CD4-positive, alpha-beta T cell (primary cell): ENCODE results near the gene SDHAF1. TPM values are rescaled to one million over a fixed set of nuclear protein-coding genes. Genes with fewer than 3 reads are reported as not detected.

Experiments
- ATAC-seq: fragments of 200-7000 bp; cut with Tn5 transposase; one replicate; pipeline ENCODE4 v1.10.0; 2022; ENCODE audit warnings: mild to moderate bottlenecking; ENCODE audit not compliant: poor library complexity
- CTCF ChIA-PET: fragments of 350-600 bp; sonication (Branson Sonifier 250); formaldehyde crosslinking; loops from one replicate; lab custom pipeline; 2021; ENCODE audit warnings: antibody characterized with exemption, inconsistent platforms; lab: Charles Lee
- POLR2A ChIA-PET: fragments of 350-600 bp; sonication (Branson Sonifier 250); formaldehyde crosslinking; loops from one replicate; lab custom pipeline; 2021; ENCODE audit warnings: antibody characterized with exemption, inconsistent platforms; lab: Charles Lee
- DNase-seq, 14 experiments: peaks; one replicate each; pipeline ENCODE4 v3.0.0-alpha.2; 2013 to 2020; ENCODE audit warnings: mixed read lengths in 2 of 14
- H3K27ac ChIP-seq, 2 donors: one replicate each; pipeline versions ENCODE4 v1.5.1 to v1.7.0; 2013; ENCODE audit warnings: low read length in 2 of 2, low read depth in 1 of 2, mild to moderate bottlenecking in 1 of 2
- H3K27me3 ChIP-seq, 2 experiments: 1 replicate in 1 of 2; 2 replicates in 1 of 2; pipeline versions ENCODE4 v1.6.1 to v1.7.0; 2013; ENCODE audit warnings: low read length in 2 of 2, control low read depth in 1 of 2, mild to moderate bottlenecking in 1 of 2, moderate library complexity in 1 of 2; ENCODE audit not compliant: insufficient read depth in 2 of 2, control insufficient read depth in 1 of 2
- H3K36me3 ChIP-seq: one replicate; pipeline ENCODE4 v1.6.1; 2013; ENCODE audit warnings: low read length, control low read depth; ENCODE audit not compliant: insufficient read depth
- H3K4me1 ChIP-seq: one replicate; pipeline ENCODE4 v1.6.1; 2013; ENCODE audit warnings: low read length, control low read depth; ENCODE audit not compliant: insufficient read depth
- H3K4me3 ChIP-seq: one replicate; pipeline ENCODE4 v1.5.1; 2013; ENCODE audit warnings: mild to moderate bottlenecking, low read length, moderate library complexity
- H3K9me3 ChIP-seq, 2 experiments: 1 replicate in 1 of 2; 2 replicates in 1 of 2; pipeline versions ENCODE4 v1.6.1 to v1.7.0; 2013; ENCODE audit warnings: low read length in 2 of 2, mild to moderate bottlenecking in 2 of 2, control low read depth in 1 of 2, moderate library complexity in 1 of 2; ENCODE audit not compliant: control insufficient read depth in 1 of 2, insufficient read depth in 1 of 2
- H3K27ac Mint-ChIP-seq: one replicate; pipeline ENCODE4 v1.8.0; 2020; ENCODE audit warnings: mixed read lengths
- H3K27me3 Mint-ChIP-seq: one replicate; pipeline ENCODE4 v1.8.0; 2021; ENCODE audit warnings: mixed read lengths
- H3K36me3 Mint-ChIP-seq: one replicate; pipeline ENCODE4 v1.8.0; 2021; ENCODE audit warnings: low read depth, mixed read lengths
- H3K4me1 Mint-ChIP-seq: one replicate; pipeline ENCODE4 v1.8.0; 2021; ENCODE audit warnings: low read depth, mixed read lengths
- H3K4me3 Mint-ChIP-seq: one replicate; pipeline ENCODE4 v1.8.0; 2020; ENCODE audit warnings: mild to moderate bottlenecking, mixed read lengths
- H3K9me3 Mint-ChIP-seq: one replicate; pipeline ENCODE4 v1.8.0; 2020; ENCODE audit warnings: mixed read lengths
- CTCF ChIP-seq: fragments of 200-600 bp; IDR thresholded peaks from one replicate; pipeline ENCODE4 v1.8.0; 2022; ENCODE audit warnings: antibody characterized with exemption, mild to moderate bottlenecking
- intact Hi-C, 2 experiments: fragments of 100-400 bp; cut with DNase I in 1 of 2; cut with micrococcal nuclease in 1 of 2; formaldehyde crosslinking; loops; one replicate each; pipeline versions ENCODE4 v1.15.1 to v1.9.0; 2023 to 2025; cut with DNase I, micrococcal nuclease
- total RNA-seq, 174 experiments: library from RNA in 2 of 174; stranded (reverse) in 2 of 174; gene quantifications; one replicate each; pipeline ENCODE4 v1.2.3 and lab custom pipeline; 2021 to 2026

The SDHAF1 gene
- total RNA-seq, 2 experiments from 2014 or later = 4.3 to 5.4 TPM

GRCh38 chr19:35986664-35987570 is 8.1 kb upstream of the SDHAF1 start:
- ATAC-seq (peak; percentile 59), DNase-seq (peak in 5 of 14 experiments; percentile 12 to 41 (median 32))
- H3K4me1 Mint-ChIP-seq = peaks cover 8% of the 10 kb centered on the region
- peak overlapping the region; percentile 34 for H3K4me3 ChIP-seq
- peaks cover 57% of the 10 kb centered on the region for H3K27me3 Mint-ChIP-seq
- H3K36me3 ChIP-seq = no peaks in the 10 kb centered on the region
- H3K4me3 Mint-ChIP-seq = peak overlapping the region; percentile 78
- H3K27me3 ChIP-seq = peaks cover 23 to 30% of the 10 kb centered on the region in 2 experiments
- H3K27ac Mint-ChIP-seq = no peak overlapping the region
- intact Hi-C loops = no loop called here
- no peaks in the 10 kb centered on the region for H3K9me3 Mint-ChIP-seq
- peaks cover 0 to 18% of the 10 kb centered on the region in 2 experiments for H3K9me3 ChIP-seq
- peaks cover 15% of the 10 kb centered on the region for H3K4me1 ChIP-seq
- no peak for TF ChIP-seq CTCF
- ChIA-PET POLR2A (no interaction called here), CTCF (interaction anchor here (0.7 kb wide), 1 partner anchor 28 kb away, joined by 3 read pairs; no protein-coding TSS in a partner anchor)
- H3K27ac ChIP-seq = no peak overlapping the region
- H3K36me3 Mint-ChIP-seq = no peaks in the 10 kb centered on the region

- Mint-ChIP-seq H3K4me1 (peaks cover 8% of the 10 kb centered on the region), H3K9me3 (no peaks in the 10 kb centered on the region), H3K36me3 (no peaks in the 10 kb centered on the region), H3K27me3 (peaks cover 51% of the 10 kb centered on the region), H3K4me3 (peak overlapping the region; percentile 42), H3K27ac (no peak overlapping the region)
- Histone ChIP-seq H3K4me3 (peak overlapping the region; percentile 34), H3K36me3 (no peaks in the 10 kb centered on the region), H3K27me3 (peaks cover 23 to 30% of the 10 kb centered on the region in 2 experiments), H3K4me1 (peaks cover 15% of the 10 kb centered on the region), H3K27ac (no peak overlapping the region), H3K9me3 (peaks cover 0 to 18% of the 10 kb centered on the region in 2 experiments)
- no peak for TF ChIP-seq CTCF
- CTCF ChIA-PET = interaction anchor here (0.7 kb wide), 1 partner anchor 29 kb away, joined by 3 read pairs; no protein-coding TSS in a partner anchor
- DNase-seq (no peak), ATAC-seq (no peak)
- POLR2A ChIA-PET = no interaction called here
- intact Hi-C loops = no loop called here
These were observed 7.5 kb upstream of the SDHAF1 start for GRCh38 chr19:35987571-35987896.

GRCh38 chr19:35988824-35989223 is 6.2 kb upstream of the SDHAF1 start:
- DNase-seq = no peak
- no peak for TF ChIP-seq CTCF
- no peak for ATAC-seq
- peaks cover 23 to 30% of the 10 kb centered on the region in 2 experiments for H3K27me3 ChIP-seq
- Mint-ChIP-seq H3K36me3 (no peaks in the 10 kb centered on the region), H3K27me3 (peaks cover 40% of the 10 kb centered on the region), H3K4me3 (no peak overlapping the region), H3K9me3 (no peaks in the 10 kb centered on the region), H3K4me1 (peaks cover 8% of the 10 kb centered on the region), H3K27ac (no peak overlapping the region)
- H3K27ac ChIP-seq = no peak overlapping the region
- H3K9me3 ChIP-seq = peaks cover 0 to 18% of the 10 kb centered on the region in 2 experiments
- intact Hi-C loops = no loop called here
- POLR2A ChIA-PET = no interaction called here
- H3K4me3 ChIP-seq = no peak overlapping the region
- no peaks in the 10 kb centered on the region for H3K36me3 ChIP-seq
- H3K4me1 ChIP-seq = peaks cover 16% of the 10 kb centered on the region
- CTCF ChIA-PET = no interaction called here
